ENCODE measurements around the gene SEPTIN5. TPM values are rescaled to one million over a fixed set of nuclear protein-coding genes. Genes with fewer than 3 reads are reported as not detected.

Gene SEPTIN5
- total RNA-seq, 4 donors from 2014 or later, result 21.9 to 51.1 (median 26.4) TPM

- peaks cover 90% of the 10 kb centered on the region for H3K27me3 ChIP-seq
- no peaks in the 10 kb centered on the region for H3K36me3 ChIP-seq
- no peak overlapping the region for H3K4me3 ChIP-seq
- peaks cover 0 to 31% (median 18%) of the 10 kb centered on the region in 3 donors for H3K4me1 ChIP-seq
- TF ChIP-seq POLR2A (IDR thresholded peaks at IDR 0.05) (no peak), EP300 (IDR thresholded peaks at IDR 0.05) (no peak), POLR2AphosphoS5 (IDR thresholded peaks at IDR 0.05) (no peak)
- TF ChIP-seq, protein P1, sequence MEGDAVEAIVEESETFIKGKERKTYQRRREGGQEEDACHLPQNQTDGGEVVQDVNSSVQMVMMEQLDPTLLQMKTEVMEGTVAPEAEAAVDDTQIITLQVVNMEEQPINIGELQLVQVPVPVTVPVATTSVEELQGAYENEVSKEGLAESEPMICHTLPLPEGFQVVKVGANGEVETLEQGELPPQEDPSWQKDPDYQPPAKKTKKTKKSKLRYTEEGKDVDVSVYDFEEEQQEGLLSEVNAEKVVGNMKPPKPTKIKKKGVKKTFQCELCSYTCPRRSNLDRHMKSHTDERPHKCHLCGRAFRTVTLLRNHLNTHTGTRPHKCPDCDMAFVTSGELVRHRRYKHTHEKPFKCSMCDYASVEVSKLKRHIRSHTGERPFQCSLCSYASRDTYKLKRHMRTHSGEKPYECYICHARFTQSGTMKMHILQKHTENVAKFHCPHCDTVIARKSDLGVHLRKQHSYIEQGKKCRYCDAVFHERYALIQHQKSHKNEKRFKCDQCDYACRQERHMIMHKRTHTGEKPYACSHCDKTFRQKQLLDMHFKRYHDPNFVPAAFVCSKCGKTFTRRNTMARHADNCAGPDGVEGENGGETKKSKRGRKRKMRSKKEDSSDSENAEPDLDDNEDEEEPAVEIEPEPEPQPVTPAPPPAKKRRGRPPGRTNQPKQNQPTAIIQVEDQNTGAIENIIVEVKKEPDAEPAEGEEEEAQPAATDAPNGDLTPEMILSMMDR (IDR thresholded peaks at IDR 0.05), result no peak
- no peak for ATAC-seq
- 89% methylated on average over 4 of the region's 10 CpGs; no CpG with 5 or more reads in 1 of the 2 donors for WGBS, 2 donors (ENCODE audit: low coverage in 1 of 2)
- no peaks in the 10 kb centered on the region for H3K9me3 ChIP-seq
- H3K27ac ChIP-seq, result no peak overlapping the region
Observed at GRCh38 chr22:19753090-19753842, 39.0 kb downstream of the SEPTIN5 start.

- peaks cover 0 to 39% (median 18%) of the 10 kb centered on the region in 3 donors for H3K4me1 ChIP-seq
- TF ChIP-seq POLR2AphosphoS5 (IDR thresholded peaks at IDR 0.05) (no peak), POLR2A (IDR thresholded peaks at IDR 0.05) (no peak), EP300 (IDR thresholded peaks at IDR 0.05) (no peak)
- TF ChIP-seq, protein P1 (IDR thresholded peaks at IDR 0.05), result no peak
- WGBS, 2 donors (ENCODE audit: low coverage in 1 of 2), result 52% methylated on average over 9 of the region's 14 CpGs; no CpG with 5 or more reads in 1 of the 2 donors
- no peak overlapping the region for H3K4me3 ChIP-seq
- no peak overlapping the region for H3K27ac ChIP-seq
- ATAC-seq, result no peak
- H3K9me3 ChIP-seq, result no peaks in the 10 kb centered on the region
- peaks cover 98% of the 10 kb centered on the region for H3K27me3 ChIP-seq
- H3K36me3 ChIP-seq, result no peaks in the 10 kb centered on the region
Observed at GRCh38 chr22:19753996-19754700, 39.8 kb downstream of the SEPTIN5 start.

DNA sequence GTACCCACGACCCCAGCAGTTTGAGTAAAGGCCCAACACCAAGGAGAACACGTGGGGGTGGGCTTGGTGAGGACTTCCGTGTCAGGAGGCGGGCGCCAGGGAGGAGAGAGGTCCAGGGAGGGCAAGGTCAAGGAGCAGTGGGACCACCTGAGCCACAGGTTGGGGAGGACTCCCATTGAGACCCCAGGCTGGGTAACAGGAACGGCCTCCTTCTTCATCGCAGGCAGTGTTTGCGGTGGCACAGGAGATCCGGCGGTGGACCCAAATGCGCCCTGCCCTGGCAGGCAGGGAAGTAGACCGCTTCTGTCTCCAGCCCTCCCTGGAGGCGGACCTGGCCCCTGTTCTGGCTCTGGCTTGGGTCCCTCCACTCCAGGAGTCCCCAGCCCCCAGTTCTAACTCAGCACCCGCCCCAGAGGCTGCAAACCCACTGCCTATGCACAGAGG is 40.4 kb downstream of the SEPTIN5 start:
- Histone ChIP-seq H3K27ac (no peak overlapping the region), H3K4me3 (peak overlapping the region in 1 of 2 donors; percentile 1), H3K9me3 (no peaks in the 10 kb centered on the region), H3K36me3 (no peaks in the 10 kb centered on the region), H3K27me3 (peaks cover 98% of the 10 kb centered on the region), H3K4me1 (peaks cover 0 to 45% (median 22%) of the 10 kb centered on the region in 3 donors)
- TF ChIP-seq EP300 (IDR thresholded peaks at IDR 0.05) (no peak), POLR2AphosphoS5 (IDR thresholded peaks at IDR 0.05) (no peak), POLR2A (IDR thresholded peaks at IDR 0.05) (no peak)
- TF ChIP-seq, protein P1 (IDR thresholded peaks at IDR 0.05), result no peak
- no CpG with 5 or more reads among the region's 14 CpGs for WGBS, 2 donors (ENCODE audit: low coverage in 1 of 2)
- ATAC-seq, result no peak

DNA sequence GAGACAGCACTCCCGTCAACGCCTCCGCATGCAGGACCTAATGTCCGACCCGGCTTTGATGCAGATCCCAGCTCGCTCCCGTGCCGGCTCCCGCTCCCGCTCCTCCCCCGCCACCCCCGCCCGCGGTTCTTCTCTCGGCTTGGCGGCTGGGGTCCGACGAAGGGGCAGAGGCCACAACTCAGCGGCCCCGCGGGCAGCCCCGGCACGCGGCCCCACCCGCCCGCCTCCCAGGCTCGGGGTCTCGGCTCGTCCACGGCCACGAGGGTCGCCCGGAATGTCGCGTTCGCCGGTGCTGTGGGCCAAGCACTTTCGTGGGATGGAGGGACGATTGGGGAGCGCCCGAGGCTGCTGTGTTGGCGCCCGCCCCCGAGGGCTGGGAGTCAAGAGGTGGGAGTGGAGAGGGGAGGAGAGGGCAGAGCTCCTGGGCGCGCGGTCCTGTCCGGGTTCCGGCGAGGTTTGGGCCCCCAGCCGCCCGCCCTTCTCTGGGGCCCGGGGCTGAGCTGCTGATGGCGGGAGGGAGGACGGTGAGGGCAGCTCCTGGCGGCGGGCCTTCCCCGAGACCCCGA is 40.9 kb downstream of the SEPTIN5 start:
- Histone ChIP-seq H3K9me3 (no peaks in the 10 kb centered on the region), H3K36me3 (no peaks in the 10 kb centered on the region), H3K4me3 (peak overlapping the region in 1 of 2 donors; percentile 1), H3K27me3 (peaks cover 98% of the 10 kb centered on the region), H3K27ac (no peak overlapping the region), H3K4me1 (peaks cover 0 to 50% (median 23%) of the 10 kb centered on the region in 3 donors)
- no peak for ATAC-seq
- WGBS, 2 donors (ENCODE audit: low coverage in 1 of 2), result no CpG with 5 or more reads among the region's 59 CpGs
- TF ChIP-seq, protein P1 (IDR thresholded peaks at IDR 0.05), result no peak
- TF ChIP-seq POLR2A (IDR thresholded peaks at IDR 0.05) (no peak), EP300 (IDR thresholded peaks at IDR 0.05) (no peak), POLR2AphosphoS5 (IDR thresholded peaks at IDR 0.05) (no peak)

All from gastroesophageal sphincter (tissue), 4 donors.